HL-60 (cell line): ENCODE data around the gene CCR1.

Experiments
- DNase-seq, 2 experiments: peaks; one replicate each; pipeline ENCODE4 v3.0.0-alpha.2; 2010 to 2020; ENCODE audit warnings: low read depth in 1 of 2, low spot score in 1 of 2
- H3K27ac ChIP-seq: fragments of 250-450 bp; sonication (Bioruptor Pico); replicated peaks from 2 replicates; pipeline ENCODE4 v1.5.1; 2020; ENCODE audit warnings: mild to moderate bottlenecking, moderate library complexity
- H3K27me3 ChIP-seq: fragments of 250-450 bp; sonication (Bioruptor Pico); 2 replicates; pipeline ENCODE4 v1.5.1; 2021; ENCODE audit warnings: mild to moderate bottlenecking, moderate library complexity; ENCODE audit not compliant: insufficient read depth, poor library complexity, severe bottlenecking
- H3K4me3 ChIP-seq: replicated peaks from 2 replicates; pipeline ENCODE4 v1.5.1; 2011; ENCODE audit warnings: mild to moderate bottlenecking, control low read depth, low read length; ENCODE audit not compliant: insufficient read depth
- GABPA ChIP-seq: IDR thresholded peaks from 2 replicates; pipeline ENCODE4 v1.6.1; 2012; ENCODE audit warnings: low read depth
- POLR2AphosphoS5 ChIP-seq: IDR thresholded peaks from 2 replicates; pipeline ENCODE4 v1.6.1; 2012; ENCODE audit warnings: low read depth
- SPI1 ChIP-seq: IDR thresholded peaks from 2 replicates; pipeline ENCODE4 v1.6.1; 2012; ENCODE audit warnings: low read depth, mild to moderate bottlenecking, borderline replicate concordance
- TF ChIP-seq, protein P1 (sequence below): IDR thresholded peaks from one replicate; pipeline ENCODE4 v1.5.1; 2011; ENCODE audit warnings: low read length, control low read depth, inconsistent platforms; ENCODE audit not compliant: insufficient read depth
- TF ChIP-seq, protein P2 (sequence below): IDR thresholded peaks from 2 replicates; pipeline ENCODE4 v1.6.1; 2012; ENCODE audit warnings: low read depth; ENCODE audit not compliant: insufficient replicate concordance

Gene CCR1

DNA sequence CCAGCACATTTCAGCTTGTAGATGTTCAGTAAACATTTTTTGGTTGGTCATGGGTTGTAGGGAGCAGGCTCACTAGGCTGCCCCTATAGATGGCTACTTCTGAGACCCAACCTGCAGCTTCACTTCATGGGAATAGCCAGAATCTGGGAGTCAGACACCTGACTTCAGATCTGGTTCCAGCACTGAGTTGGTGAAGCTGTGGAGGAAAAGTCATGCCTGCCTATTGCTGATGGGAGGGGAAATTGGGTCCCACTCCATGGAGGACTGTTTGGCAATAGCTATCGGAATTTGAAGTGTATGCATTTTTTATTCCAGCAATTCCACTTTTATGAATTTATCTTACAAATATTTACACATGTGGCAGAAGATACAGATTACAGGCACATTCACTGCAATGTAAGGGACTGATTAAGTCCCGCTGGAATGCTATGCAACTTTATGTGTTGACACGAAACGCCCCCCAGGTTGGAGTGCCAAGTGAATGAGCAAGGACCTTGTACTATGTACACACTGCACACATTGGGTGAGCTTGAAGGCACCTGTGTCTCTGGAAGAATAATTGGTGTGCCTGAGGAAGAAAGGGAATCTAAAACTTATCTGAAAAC, 7.8 kb upstream of the CCR1 start:
- no peaks in the 10 kb centered on the region for H3K27me3 ChIP-seq
- no peak for DNase-seq
- H3K27ac ChIP-seq = no peak overlapping the region
- H3K4me3 ChIP-seq = no peak overlapping the region
- TF ChIP-seq POLR2AphosphoS5 (no peak), GABPA (no peak), SPI1 (no peak)
- TF ChIP-seq, protein P1, sequence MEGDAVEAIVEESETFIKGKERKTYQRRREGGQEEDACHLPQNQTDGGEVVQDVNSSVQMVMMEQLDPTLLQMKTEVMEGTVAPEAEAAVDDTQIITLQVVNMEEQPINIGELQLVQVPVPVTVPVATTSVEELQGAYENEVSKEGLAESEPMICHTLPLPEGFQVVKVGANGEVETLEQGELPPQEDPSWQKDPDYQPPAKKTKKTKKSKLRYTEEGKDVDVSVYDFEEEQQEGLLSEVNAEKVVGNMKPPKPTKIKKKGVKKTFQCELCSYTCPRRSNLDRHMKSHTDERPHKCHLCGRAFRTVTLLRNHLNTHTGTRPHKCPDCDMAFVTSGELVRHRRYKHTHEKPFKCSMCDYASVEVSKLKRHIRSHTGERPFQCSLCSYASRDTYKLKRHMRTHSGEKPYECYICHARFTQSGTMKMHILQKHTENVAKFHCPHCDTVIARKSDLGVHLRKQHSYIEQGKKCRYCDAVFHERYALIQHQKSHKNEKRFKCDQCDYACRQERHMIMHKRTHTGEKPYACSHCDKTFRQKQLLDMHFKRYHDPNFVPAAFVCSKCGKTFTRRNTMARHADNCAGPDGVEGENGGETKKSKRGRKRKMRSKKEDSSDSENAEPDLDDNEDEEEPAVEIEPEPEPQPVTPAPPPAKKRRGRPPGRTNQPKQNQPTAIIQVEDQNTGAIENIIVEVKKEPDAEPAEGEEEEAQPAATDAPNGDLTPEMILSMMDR = no peak
- TF ChIP-seq, protein P2, sequence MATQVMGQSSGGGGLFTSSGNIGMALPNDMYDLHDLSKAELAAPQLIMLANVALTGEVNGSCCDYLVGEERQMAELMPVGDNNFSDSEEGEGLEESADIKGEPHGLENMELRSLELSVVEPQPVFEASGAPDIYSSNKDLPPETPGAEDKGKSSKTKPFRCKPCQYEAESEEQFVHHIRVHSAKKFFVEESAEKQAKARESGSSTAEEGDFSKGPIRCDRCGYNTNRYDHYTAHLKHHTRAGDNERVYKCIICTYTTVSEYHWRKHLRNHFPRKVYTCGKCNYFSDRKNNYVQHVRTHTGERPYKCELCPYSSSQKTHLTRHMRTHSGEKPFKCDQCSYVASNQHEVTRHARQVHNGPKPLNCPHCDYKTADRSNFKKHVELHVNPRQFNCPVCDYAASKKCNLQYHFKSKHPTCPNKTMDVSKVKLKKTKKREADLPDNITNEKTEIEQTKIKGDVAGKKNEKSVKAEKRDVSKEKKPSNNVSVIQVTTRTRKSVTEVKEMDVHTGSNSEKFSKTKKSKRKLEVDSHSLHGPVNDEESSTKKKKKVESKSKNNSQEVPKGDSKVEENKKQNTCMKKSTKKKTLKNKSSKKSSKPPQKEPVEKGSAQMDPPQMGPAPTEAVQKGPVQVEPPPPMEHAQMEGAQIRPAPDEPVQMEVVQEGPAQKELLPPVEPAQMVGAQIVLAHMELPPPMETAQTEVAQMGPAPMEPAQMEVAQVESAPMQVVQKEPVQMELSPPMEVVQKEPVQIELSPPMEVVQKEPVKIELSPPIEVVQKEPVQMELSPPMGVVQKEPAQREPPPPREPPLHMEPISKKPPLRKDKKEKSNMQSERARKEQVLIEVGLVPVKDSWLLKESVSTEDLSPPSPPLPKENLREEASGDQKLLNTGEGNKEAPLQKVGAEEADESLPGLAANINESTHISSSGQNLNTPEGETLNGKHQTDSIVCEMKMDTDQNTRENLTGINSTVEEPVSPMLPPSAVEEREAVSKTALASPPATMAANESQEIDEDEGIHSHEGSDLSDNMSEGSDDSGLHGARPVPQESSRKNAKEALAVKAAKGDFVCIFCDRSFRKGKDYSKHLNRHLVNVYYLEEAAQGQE = no peak

DNA sequence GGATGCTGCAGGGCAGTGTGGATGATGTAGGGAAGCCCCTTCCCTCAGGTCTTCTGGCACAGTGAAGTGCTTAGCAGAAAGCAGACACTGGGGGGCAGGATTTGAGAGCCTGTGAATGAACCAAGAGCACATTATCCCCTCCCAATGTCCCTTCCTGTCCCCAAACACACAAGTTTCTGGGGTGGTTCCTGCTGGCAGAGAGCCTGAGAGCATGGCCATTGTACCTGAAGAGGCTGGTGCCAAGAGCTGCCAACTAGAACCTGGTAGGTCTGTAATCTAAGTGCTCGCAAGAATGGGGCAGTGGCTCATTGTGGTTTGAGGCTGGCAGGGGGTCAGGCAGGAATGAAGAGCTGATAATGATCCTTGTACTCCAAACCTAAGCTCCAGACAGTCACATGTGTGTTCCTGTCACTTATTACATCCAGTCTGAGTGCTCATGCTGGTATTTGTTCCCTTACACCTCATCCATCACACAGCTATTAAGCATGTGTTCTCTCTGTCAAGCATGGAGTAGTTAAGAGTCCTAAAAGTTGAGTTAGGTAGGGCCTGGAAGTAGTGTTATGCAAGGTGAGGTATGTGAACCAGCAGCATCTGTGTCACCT, 6.7 kb upstream of the CCR1 start:
- peak in 1 of 2 experiments; percentile 61 for DNase-seq
- H3K27ac ChIP-seq = 0 out of 2 replicates have a peak overlapping the region, but pooled peaks have one; percentile 5
- no peaks in the 10 kb centered on the region for H3K27me3 ChIP-seq
- TF ChIP-seq POLR2AphosphoS5 (no peak), GABPA (no peak), SPI1 (no peak)
- TF ChIP-seq, protein P1 = peak; percentile 29
- TF ChIP-seq, protein P2 = no peak
- H3K4me3 ChIP-seq = no peak overlapping the region

DNA sequence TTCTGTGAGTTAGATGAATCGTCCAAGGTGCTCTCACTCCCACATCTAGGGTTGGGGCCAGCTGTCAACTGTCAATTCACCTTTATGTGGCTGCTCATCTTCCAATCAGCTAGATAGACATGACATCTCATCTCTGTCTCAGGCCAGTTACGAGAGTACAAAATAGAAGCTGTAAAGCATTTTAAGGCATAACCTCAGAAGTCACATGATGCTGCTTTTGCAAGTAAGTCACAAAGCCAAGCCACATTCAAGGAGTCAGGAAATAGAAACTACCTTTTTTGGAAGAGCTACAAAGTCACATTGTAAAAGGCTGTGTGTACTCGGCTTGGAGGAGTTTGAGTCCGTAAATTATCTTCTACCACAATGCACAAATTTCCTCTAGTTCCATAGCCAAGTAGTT, 5.1 kb upstream of the CCR1 start:
- DNase-seq = peak in 1 of 2 experiments; percentile 60
- TF ChIP-seq, protein P2 = no peak
- TF ChIP-seq SPI1 (no peak), GABPA (no peak), POLR2AphosphoS5 (no peak)
- TF ChIP-seq, protein P1 = no peak
- no peak overlapping the region for H3K4me3 ChIP-seq
- peak overlapping the region; percentile 50 for H3K27ac ChIP-seq
- no peaks in the 10 kb centered on the region for H3K27me3 ChIP-seq
